WTC11 (cell line): Measurements from ENCODE around the gene ACAD9. TPM values are rescaled to one million over a fixed set of nuclear protein-coding genes. Genes with fewer than 3 reads are reported as not detected.

Experiments used
- ATAC-seq: fragments of 200-7000 bp; cut with Tn5 transposase; 2 replicates; pipeline ENCODE4 v1.10.0; 2021; ENCODE audit warnings: mild to moderate bottlenecking, moderate library complexity
- CTCF ChIA-PET: fragments of 300-600 bp; sonication (Branson Sonifier 250); formaldehyde crosslinking; loops from one replicate; lab custom pipeline; 2021; ENCODE audit warnings: antibody characterized with exemption; lab: Charles Lee
- POLR2A ChIA-PET: fragments of 350-600 bp; sonication (Branson Sonifier 250); formaldehyde crosslinking; loops from one replicate; lab custom pipeline; 2021; ENCODE audit warnings: antibody characterized with exemption; lab: Charles Lee
- DNase-seq: peaks from one replicate; pipeline ENCODE4 v3.0.0; 2021; ENCODE audit warnings: low spot score
- H3K27ac Mint-ChIP-seq: 2 replicates; pipeline ENCODE4 v1.8.0; 2021; ENCODE audit warnings: mixed read lengths
- H3K27me3 Mint-ChIP-seq: 2 replicates; pipeline ENCODE4 v1.8.0; 2021; ENCODE audit warnings: low read depth, mild to moderate bottlenecking, moderate library complexity, mixed read lengths
- H3K36me3 Mint-ChIP-seq: 2 replicates; pipeline ENCODE4 v1.8.0; 2021; ENCODE audit warnings: mixed read lengths
- H3K4me1 Mint-ChIP-seq: 2 replicates; pipeline ENCODE4 v1.8.0; 2022; ENCODE audit warnings: mixed read lengths
- H3K4me3 Mint-ChIP-seq: 2 replicates; pipeline ENCODE4 v1.8.0; 2021; ENCODE audit warnings: mild to moderate bottlenecking, moderate library complexity, mixed read lengths
- H3K9me3 Mint-ChIP-seq: 2 replicates; pipeline ENCODE4 v1.8.0; 2021; ENCODE audit warnings: mixed read lengths
- CREB1 ChIP-seq: sonication (generic); formaldehyde crosslinking; IDR thresholded peaks from 2 replicates; pipeline ENCODE4 v1.8.0; 2023; ENCODE audit warnings: mild to moderate bottlenecking, missing genetic modification reagents
- CTCF ChIP-seq: fragments of 200-600 bp; IDR thresholded peaks from 2 replicates; pipeline ENCODE4 v1.8.0; 2022; ENCODE audit warnings: antibody characterized with exemption
- EMX1 ChIP-seq: fragments of 250-450 bp; sonication (Bioruptor Pico); IDR thresholded peaks from 2 replicates; pipeline ENCODE4 v1.8.0; 2021; ENCODE audit warnings: mild to moderate bottlenecking
- GABPB1 ChIP-seq: sonication (generic); formaldehyde crosslinking; IDR thresholded peaks from 2 replicates; pipeline ENCODE4 v1.8.1; 2023; ENCODE audit warnings: mild to moderate bottlenecking, missing genetic modification reagents
- JAZF1 ChIP-seq: fragments of 250-450 bp; sonication (Bioruptor Pico); IDR thresholded peaks from 2 replicates; pipeline ENCODE4 v1.9.0; 2021; ENCODE audit warnings: moderate library complexity, mild to moderate bottlenecking, inconsistent platforms
- PREB ChIP-seq: sonication (generic); formaldehyde crosslinking; IDR thresholded peaks from 2 replicates; pipeline ENCODE4 v1.8.1; 2022; ENCODE audit warnings: mild to moderate bottlenecking, missing genetic modification reagents, moderate library complexity, borderline replicate concordance
- RORB ChIP-seq: fragments of 250-450 bp; sonication (Bioruptor Pico); IDR thresholded peaks from 2 replicates; pipeline ENCODE4 v1.9.0; 2021; ENCODE audit warnings: mild to moderate bottlenecking
- TCF7 ChIP-seq: sonication (generic); formaldehyde crosslinking; IDR thresholded peaks from 2 replicates; pipeline ENCODE4 v1.8.0; 2022; ENCODE audit warnings: mild to moderate bottlenecking, low read depth, missing genetic modification reagents, moderate library complexity
- TEAD4 ChIP-seq: sonication (generic); formaldehyde crosslinking; IDR thresholded peaks from 2 replicates; pipeline ENCODE4 v1.8.0; 2022; ENCODE audit warnings: mild to moderate bottlenecking, missing genetic modification reagents
- USF1 ChIP-seq: sonication (generic); formaldehyde crosslinking; IDR thresholded peaks from 2 replicates; pipeline ENCODE4 v1.8.0; 2022; ENCODE audit warnings: mild to moderate bottlenecking, missing genetic modification reagents
- ZNF219 ChIP-seq: sonication (generic); formaldehyde crosslinking; IDR thresholded peaks from 2 replicates; pipeline ENCODE4 v1.8.0; 2023; ENCODE audit warnings: missing genetic modification reagents, mild to moderate bottlenecking, borderline replicate concordance
- ZNF232 ChIP-seq: sonication (generic); formaldehyde crosslinking; IDR thresholded peaks from 2 replicates; pipeline ENCODE4 v1.8.0; 2022; ENCODE audit warnings: mild to moderate bottlenecking, missing genetic modification reagents
- ZNF423 ChIP-seq: fragments of 250-450 bp; sonication (Bioruptor Pico); IDR thresholded peaks from 2 replicates; pipeline ENCODE4 v2.1.2; 2022; ENCODE audit warnings: mild to moderate bottlenecking, moderate library complexity
- ZNF512 ChIP-seq: sonication (generic); formaldehyde crosslinking; IDR thresholded peaks from 2 replicates; pipeline ENCODE4 v1.8.1; 2022; ENCODE audit warnings: missing genetic modification reagents, borderline replicate concordance
- ZNF671 ChIP-seq: fragments of 250-450 bp; sonication (Bioruptor Pico); IDR thresholded peaks from 2 replicates; pipeline ENCODE4 v1.8.0; 2021; ENCODE audit warnings: mild to moderate bottlenecking
- total RNA-seq: library from RNA; stranded (reverse); gene quantifications from 3 replicates; pipeline ENCODE4 v1.2.3, GENCODE V29; 2021
- TF ChIP-seq, protein P1 (sequence below): sonication (generic); formaldehyde crosslinking; IDR thresholded peaks from 2 replicates; pipeline ENCODE4 v1.8.1; 2023; ENCODE audit warnings: mild to moderate bottlenecking, missing genetic modification reagents

ACAD9 gene
- total RNA-seq, 1 experiment from 2014 or later: 31.2 TPM

GRCh38 chr3:128906031-128906803 lies 26.8 kb downstream of the ACAD9 start (continued):
- no peak for TF ChIP-seq ZNF512 (CRISPR knock-in tag)
- no peak for TF ChIP-seq GABPB1 (CRISPR knock-in tag)

DNA sequence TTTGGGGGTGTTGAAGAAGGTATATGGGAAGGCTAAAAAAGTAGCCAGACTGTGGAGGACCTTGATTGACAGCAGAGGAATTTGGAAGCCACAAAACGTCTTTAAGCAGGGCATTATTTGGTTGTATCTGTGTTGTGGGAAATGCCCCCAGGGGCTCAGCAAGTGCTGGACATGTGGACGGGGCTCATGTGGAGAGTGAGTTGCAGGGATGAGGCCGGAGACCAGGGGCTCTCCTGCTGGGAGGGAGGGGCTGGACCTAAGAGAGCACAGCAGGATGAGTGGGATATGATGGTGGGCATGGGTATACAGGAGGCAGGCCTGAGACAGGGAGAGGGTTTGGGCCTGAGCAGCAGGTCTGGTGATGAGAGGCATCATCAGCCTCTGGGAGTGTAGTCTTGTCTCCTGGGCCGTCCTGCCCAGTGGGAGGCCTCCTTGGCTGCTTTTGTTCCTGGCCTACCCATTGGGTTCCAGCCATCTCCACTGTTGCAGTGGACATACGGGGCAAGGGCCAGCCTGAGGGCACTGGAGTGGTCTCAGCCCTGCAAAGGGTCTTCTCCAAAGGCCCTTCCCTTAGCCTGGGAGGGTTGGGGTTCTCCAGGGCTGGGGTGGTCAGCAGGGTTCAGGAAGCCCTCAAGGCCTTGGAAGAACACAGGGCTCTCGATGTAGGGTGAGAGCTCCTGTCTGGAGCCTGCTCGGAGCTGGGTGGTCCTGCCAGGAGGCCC lies 27.5 kb downstream of the ACAD9 start:
- CTCF ChIA-PET: interaction anchor here (0.6 kb wide), 1 partner anchor 32 kb away, joined by 3 read pairs; no protein-coding TSS in a partner anchor
- ATAC-seq: no peak
- POLR2A ChIA-PET: no interaction called here
- H3K36me3 Mint-ChIP-seq: peaks cover 23% of the 10 kb centered on the region
- H3K4me1 Mint-ChIP-seq: no peaks in the 10 kb centered on the region
- H3K9me3 Mint-ChIP-seq: no peaks in the 10 kb centered on the region
- no peak for TF ChIP-seq USF1 (CRISPR knock-in tag)
- no peak for TF ChIP-seq JAZF1
- no peak for TF ChIP-seq CTCF
- no peak for TF ChIP-seq ZNF219 (CRISPR knock-in tag)
- H3K27ac Mint-ChIP-seq: no peak overlapping the region
- no peak for DNase-seq
- no peak overlapping the region for H3K4me3 Mint-ChIP-seq
- H3K27me3 Mint-ChIP-seq: no peaks in the 10 kb centered on the region

- Mint-ChIP-seq H3K9me3 (no peaks in the 10 kb centered on the region), H3K27ac (no peak overlapping the region), H3K4me3 (no peak overlapping the region), H3K4me1 (no peaks in the 10 kb centered on the region), H3K27me3 (no peaks in the 10 kb centered on the region), H3K36me3 (peaks cover 28% of the 10 kb centered on the region)
- ChIA-PET CTCF (interaction anchor here (0.5 to 0.6 kb wide), 2 partner anchors 33 to 62 kb away, joined by 3 read pairs; no protein-coding TSS in a partner anchor), POLR2A (no interaction called here)
- ATAC-seq (no peak), DNase-seq (no peak)
- TF ChIP-seq, protein P1, sequence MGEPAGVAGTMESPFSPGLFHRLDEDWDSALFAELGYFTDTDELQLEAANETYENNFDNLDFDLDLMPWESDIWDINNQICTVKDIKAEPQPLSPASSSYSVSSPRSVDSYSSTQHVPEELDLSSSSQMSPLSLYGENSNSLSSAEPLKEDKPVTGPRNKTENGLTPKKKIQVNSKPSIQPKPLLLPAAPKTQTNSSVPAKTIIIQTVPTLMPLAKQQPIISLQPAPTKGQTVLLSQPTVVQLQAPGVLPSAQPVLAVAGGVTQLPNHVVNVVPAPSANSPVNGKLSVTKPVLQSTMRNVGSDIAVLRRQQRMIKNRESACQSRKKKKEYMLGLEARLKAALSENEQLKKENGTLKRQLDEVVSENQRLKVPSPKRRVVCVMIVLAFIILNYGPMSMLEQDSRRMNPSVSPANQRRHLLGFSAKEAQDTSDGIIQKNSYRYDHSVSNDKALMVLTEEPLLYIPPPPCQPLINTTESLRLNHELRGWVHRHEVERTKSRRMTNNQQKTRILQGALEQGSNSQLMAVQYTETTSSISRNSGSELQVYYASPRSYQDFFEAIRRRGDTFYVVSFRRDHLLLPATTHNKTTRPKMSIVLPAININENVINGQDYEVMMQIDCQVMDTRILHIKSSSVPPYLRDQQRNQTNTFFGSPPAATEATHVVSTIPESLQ (CRISPR knock-in tag): no peak
- TF ChIP-seq TEAD4 (CRISPR knock-in tag) (no peak), TCF7 (CRISPR knock-in tag) (no peak), RORB (CRISPR knock-in tag) (no peak)
Measured at GRCh38 chr3:128907706-128908445, 28.5 kb downstream of the ACAD9 start.

DNA sequence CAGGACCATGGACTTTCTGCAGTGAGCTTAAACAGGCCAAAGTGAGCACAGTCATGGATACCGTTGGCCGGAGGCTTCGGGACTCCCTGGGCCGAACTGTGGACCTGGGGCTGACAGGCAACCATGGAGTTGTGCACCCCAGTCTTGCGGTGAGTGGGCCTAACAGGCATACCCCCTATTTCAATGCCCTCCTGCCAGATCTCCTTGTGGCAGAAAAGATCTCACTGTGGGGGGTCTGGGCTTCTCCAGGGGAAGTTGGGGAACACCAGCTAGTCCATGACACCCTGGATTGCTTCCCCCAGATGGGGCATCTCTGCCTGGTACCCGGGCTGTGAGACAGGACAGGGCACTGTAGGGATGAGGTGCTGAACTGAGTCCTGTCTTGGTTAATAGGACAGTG lies 29.5 kb downstream of the ACAD9 start:
- Mint-ChIP-seq H3K4me3 (no peak overlapping the region), H3K4me1 (no peaks in the 10 kb centered on the region), H3K27ac (no peak overlapping the region), H3K9me3 (no peaks in the 10 kb centered on the region)
- TF ChIP-seq ZNF671 (CRISPR knock-in tag) (no peak), ZNF232 (CRISPR knock-in tag) (no peak), PREB (CRISPR knock-in tag) (no peak), CREB1 (no peak), EMX1 (CRISPR knock-in tag) (no peak), ZNF423 (CRISPR knock-in tag) (no peak)
- TF ChIP-seq, all 79 proteins: peak for 0
- POLR2A ChIA-PET: no interaction called here
- CTCF ChIA-PET: no interaction called here
- H3K27me3 Mint-ChIP-seq: no peaks in the 10 kb centered on the region
- ATAC-seq: no peak
- peaks cover 27% of the 10 kb centered on the region for H3K36me3 Mint-ChIP-seq
- no peak for DNase-seq
